Fibroblast of lung (primary cell): ENCODE results near the gene NT5C3B.

Experiments used
- EZH2 ChIP-seq: IDR thresholded peaks from 2 replicates; pipeline ENCODE4 v1.5.1; 2012; ENCODE audit warnings: low read length, control low read depth, mild to moderate bottlenecking; ENCODE audit errors: missing control alignments
- TF ChIP-seq, protein P1 (sequence below), 2 donors: IDR thresholded peaks in 1 of 2; conservative IDR thresholded peaks in 1 of 2; 1 replicate in 1 of 2; 2 replicates in 1 of 2; pipeline ENCODE4 v1.5.1; 2011 to 2012; ENCODE audit warnings: low read length in 2 of 2, control low read depth in 1 of 2, inconsistent platforms in 1 of 2, low read depth in 1 of 2, mild to moderate bottlenecking in 1 of 2

DNA sequence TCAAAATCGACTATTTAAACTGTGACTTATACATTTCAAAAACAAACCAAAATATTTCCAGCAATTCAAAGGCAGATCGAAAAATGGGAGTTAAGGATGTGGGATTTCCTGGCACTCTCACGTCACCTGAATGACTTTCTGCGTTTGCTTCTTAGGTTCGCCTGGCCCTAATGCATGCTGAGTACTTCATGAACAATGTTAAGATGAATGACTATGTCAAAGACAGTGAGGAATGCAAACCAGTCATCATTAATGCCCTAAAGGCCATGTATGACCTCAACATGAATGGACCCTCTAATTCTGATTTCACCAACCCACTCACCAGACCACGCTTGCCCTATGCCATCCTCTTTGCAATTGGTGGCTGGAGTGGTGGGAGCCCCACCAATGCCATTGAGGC, 8.9 kb upstream of the NT5C3B start:
- TF ChIP-seq, protein P1, sequence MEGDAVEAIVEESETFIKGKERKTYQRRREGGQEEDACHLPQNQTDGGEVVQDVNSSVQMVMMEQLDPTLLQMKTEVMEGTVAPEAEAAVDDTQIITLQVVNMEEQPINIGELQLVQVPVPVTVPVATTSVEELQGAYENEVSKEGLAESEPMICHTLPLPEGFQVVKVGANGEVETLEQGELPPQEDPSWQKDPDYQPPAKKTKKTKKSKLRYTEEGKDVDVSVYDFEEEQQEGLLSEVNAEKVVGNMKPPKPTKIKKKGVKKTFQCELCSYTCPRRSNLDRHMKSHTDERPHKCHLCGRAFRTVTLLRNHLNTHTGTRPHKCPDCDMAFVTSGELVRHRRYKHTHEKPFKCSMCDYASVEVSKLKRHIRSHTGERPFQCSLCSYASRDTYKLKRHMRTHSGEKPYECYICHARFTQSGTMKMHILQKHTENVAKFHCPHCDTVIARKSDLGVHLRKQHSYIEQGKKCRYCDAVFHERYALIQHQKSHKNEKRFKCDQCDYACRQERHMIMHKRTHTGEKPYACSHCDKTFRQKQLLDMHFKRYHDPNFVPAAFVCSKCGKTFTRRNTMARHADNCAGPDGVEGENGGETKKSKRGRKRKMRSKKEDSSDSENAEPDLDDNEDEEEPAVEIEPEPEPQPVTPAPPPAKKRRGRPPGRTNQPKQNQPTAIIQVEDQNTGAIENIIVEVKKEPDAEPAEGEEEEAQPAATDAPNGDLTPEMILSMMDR (conservative IDR thresholded peaks at IDR 0.05 in 1 of 2, IDR thresholded peaks at IDR 0.05 in 1 of 2; ENCODE audit: low read depth in 1 of 2, low read length in 2 of 2): no peak
- TF ChIP-seq EZH2: no peak
